ENCODE measurements around the gene ARID3B.
"Not testable (repeated sequence)": the region's sequence is repeated elsewhere in the genome, so short reads cannot be mapped to it uniquely, and the experiment has no call there.

ARID3B gene

GRCh38 chr15:74589826-74590225 lies 48.8 kb downstream of the ARID3B start:
- Histone ChIP-seq H3K9me3 (no peaks in the 10 kb centered on the region), H3K4me3 (ENCODE audit: low read depth, low read length) (no peak overlapping the region), H3K36me3 (no peaks in the 10 kb centered on the region), H3K4me1 (peaks cover 24% of the 10 kb centered on the region), H3K27me3 (no peaks in the 10 kb centered on the region)
- DNase-seq = no peak
- no peak for TF ChIP-seq CTCF (IDR thresholded peaks at IDR 0.05; ENCODE audit: low read depth, low read length)

GRCh38 chr15:74592222-74592621 lies 51.2 kb downstream of the ARID3B start:
- H3K4me1 ChIP-seq = peaks cover 7% of the 10 kb centered on the region
- H3K36me3 ChIP-seq = no peaks in the 10 kb centered on the region
- no peak for TF ChIP-seq CTCF (IDR thresholded peaks at IDR 0.05; ENCODE audit: low read depth, low read length)
- H3K9me3 ChIP-seq = no peaks in the 10 kb centered on the region
- no peaks in the 10 kb centered on the region for H3K27me3 ChIP-seq
- no peak overlapping the region for H3K4me3 ChIP-seq (ENCODE audit: low read depth, low read length)
- no peak for DNase-seq

GRCh38 chr15:74593122-74593521 lies 52.1 kb downstream of the ARID3B start:
- Histone ChIP-seq H3K4me3 (ENCODE audit: low read depth, low read length) (no peak overlapping the region), H3K9me3 (no peaks in the 10 kb centered on the region), H3K36me3 (no peaks in the 10 kb centered on the region), H3K4me1 (peaks cover 11% of the 10 kb centered on the region), H3K27me3 (no peaks in the 10 kb centered on the region)
- no peak for TF ChIP-seq CTCF (IDR thresholded peaks at IDR 0.05; ENCODE audit: low read depth, low read length)
- no peak for DNase-seq

- DNase-seq = no peak
- TF ChIP-seq CTCF (IDR thresholded peaks at IDR 0.05; ENCODE audit: low read depth, low read length) = no peak
- Histone ChIP-seq H3K9me3 (no peaks in the 10 kb centered on the region), H3K27me3 (no peaks in the 10 kb centered on the region), H3K4me3 (ENCODE audit: low read depth, low read length) (no peak overlapping the region), H3K4me1 (peaks cover 9% of the 10 kb centered on the region; the same call in 1 of the 2 replicates), H3K36me3 (no peaks in the 10 kb centered on the region)
Measured at GRCh38 chr15:74594455-74594854, 53.4 kb downstream of the ARID3B start.

GRCh38 chr15:74595271-74595670 lies 54.3 kb downstream of the ARID3B start:
- Histone ChIP-seq H3K4me3 (ENCODE audit: low read depth, low read length) (no peak overlapping the region), H3K27me3 (no peaks in the 10 kb centered on the region), H3K9me3 (no peaks in the 10 kb centered on the region), H3K4me1 (peaks cover 7% of the 10 kb centered on the region; the same call in 1 of the 2 replicates), H3K36me3 (no peaks in the 10 kb centered on the region)
- DNase-seq = no peak
- TF ChIP-seq CTCF (IDR thresholded peaks at IDR 0.05; ENCODE audit: low read depth, low read length) = no peak

- H3K36me3 ChIP-seq; H3K4me1 ChIP-seq; H3K27me3 ChIP-seq; H3K4me3 ChIP-seq (ENCODE audit: low read depth, low read length); H3K9me3 ChIP-seq; DNase-seq: not testable (repeated sequence)
Measured at GRCh38 chr15:74596736-74597135, 55.7 kb downstream of the ARID3B start.

- not testable (repeated sequence) for H3K27me3 ChIP-seq; H3K4me1 ChIP-seq; H3K9me3 ChIP-seq; DNase-seq; H3K4me3 ChIP-seq (ENCODE audit: low read depth, low read length); H3K36me3 ChIP-seq
Measured at GRCh38 chr15:74597146-74597705, 56.2 kb downstream of the ARID3B start.
